COLO829 (cell line): ENCODE data around the gene MRGPRX4.
"Not testable (repeated sequence)": the region's sequence is repeated elsewhere in the genome, so short reads cannot be mapped to it uniquely, and the experiment has no call there.

Experiments used
- DNase-seq: peaks from one replicate; pipeline ENCODE4 v3.0.0; 2012; ENCODE audit warnings: low spot score

MRGPRX4 gene

GRCh38 chr11:18172666-18173065 is at the start of gene MRGPRX4:
Gene MRGPRX4 (plus strand): TSS chr11:18172837. CDS start chr11:18173257, 420 bp downstream.
- DNase-seq, result peak; percentile 64

- DNase-seq, result not testable (repeated sequence)
These were observed 41.5 kb upstream of the MRGPRX4 start for GRCh38 chr11:18131115-18131514.

DNA sequence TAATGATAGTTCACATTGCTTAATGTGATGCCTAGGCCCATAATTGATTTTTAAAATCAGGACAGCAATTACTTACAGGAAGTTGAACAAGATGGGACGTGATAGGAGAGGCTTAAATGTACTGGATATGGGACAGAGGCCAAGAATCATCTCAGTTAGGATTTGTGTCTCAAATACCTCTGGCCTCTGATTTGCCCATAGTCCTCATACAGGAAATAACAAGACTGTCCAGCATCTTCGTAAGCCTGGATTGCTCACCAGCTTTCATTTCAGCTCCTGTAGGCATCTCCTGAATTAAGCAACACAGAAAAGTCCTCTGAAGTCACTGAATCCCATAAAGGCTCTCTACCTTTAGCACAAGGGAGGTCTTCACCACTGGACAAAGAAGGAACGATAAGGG is 40.3 kb upstream of the MRGPRX4 start, which contains the start of gene MRGPRX3:
Gene MRGPRX3 (plus strand): TSS at position 231 of the 400 bp plus-strand sequence. CDS start 4,632 bp downstream, outside the sequence.
- no peak for DNase-seq

DNA sequence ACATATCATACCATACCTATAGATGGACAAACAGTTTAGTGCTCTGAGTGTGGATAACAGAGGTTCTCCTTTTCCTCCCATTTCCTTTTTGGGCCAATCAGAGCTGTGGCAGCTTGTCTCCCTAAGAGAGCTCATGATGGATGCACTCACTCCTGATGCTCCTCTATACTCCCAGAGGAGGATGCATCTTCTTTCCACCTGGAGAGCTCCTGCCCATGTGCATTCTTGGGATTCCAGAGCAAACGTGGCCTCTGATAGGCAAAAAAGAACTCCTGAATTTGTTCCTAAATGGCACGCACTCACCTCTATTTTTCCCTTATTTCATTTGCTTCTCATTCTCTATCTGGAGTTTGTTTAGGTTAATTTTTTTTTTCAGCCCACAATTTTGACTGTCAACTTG is 37.3 kb upstream of the MRGPRX4 start:
- DNase-seq, result no peak

GRCh38 chr11:18137186-18137800 is 35.3 kb upstream of the MRGPRX4 start:
- DNase-seq, result no peak

GRCh38 chr11:18140145-18140544 is 32.5 kb upstream of the MRGPRX4 start:
- no peak for DNase-seq

DNA sequence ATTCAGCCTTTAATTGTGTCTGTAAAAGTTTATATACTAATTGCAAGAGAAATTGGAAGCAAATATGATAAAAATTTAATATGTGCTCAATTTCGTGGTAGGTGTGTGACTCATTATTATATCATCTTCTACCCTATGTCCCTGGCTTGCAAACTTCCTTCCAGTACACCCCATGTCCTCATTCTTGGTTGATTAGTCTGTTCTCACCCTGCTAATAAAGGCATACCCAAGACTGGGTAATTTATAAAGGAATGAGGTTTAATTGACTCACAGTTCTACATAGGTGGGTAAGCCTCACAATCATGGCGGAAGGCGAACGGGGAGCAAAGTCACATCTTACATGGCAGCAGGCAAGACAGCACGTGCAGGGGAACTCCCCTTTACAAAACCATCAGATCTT is 28.4 kb upstream of the MRGPRX4 start:
- no peak for DNase-seq

DNA sequence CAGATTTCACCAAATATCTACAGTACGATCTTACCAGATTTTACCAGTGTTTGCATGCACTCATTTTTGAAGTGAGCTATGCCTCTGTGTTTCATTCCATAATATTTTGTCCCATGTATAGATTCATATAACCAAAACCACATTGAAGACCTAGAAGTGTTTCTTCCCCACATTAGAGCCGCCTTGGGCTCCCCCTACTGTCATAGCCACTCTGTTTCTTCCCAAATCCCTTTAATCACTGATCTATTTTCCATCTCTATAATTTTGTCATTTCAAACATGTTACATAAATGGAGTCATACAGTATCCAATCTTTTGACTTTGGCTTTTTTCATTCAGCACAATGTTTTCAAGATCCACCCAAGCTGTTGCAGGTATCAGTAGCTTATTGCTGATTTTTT is 27.6 kb upstream of the MRGPRX4 start:
- peak; percentile 7 for DNase-seq

DNA sequence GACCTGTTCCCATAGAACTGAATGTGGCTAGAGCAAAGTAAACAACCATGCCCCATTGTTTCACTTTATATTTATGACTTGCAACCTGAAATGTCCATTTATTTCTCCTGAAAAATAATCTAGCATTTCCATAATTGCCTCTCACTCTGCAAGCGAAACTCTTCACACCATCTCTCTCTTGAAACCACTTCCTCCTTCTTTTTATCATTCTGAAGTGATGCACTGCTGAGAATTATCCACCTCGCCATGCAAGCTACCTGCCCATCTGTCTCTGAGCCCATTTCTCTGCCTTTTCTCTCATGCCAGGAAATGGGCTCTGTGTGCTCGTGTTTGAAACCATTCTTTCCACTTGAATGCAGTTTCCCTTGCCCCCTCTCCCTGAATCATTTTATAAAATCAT is 26.8 kb upstream of the MRGPRX4 start:
- DNase-seq, result no peak

- no peak for DNase-seq
These were observed 21.1 kb upstream of the MRGPRX4 start for GRCh38 chr11:18151581-18151980.

GRCh38 chr11:18168372-18168771 is 4.3 kb upstream of the MRGPRX4 start:
- no peak for DNase-seq

- peak; percentile 63 for DNase-seq
These were observed 1.1 kb upstream of the MRGPRX4 start for GRCh38 chr11:18171377-18172000.

- no peak for DNase-seq
These were observed 709 bp downstream of the MRGPRX4 start for GRCh38 chr11:18173225-18173866.

DNA sequence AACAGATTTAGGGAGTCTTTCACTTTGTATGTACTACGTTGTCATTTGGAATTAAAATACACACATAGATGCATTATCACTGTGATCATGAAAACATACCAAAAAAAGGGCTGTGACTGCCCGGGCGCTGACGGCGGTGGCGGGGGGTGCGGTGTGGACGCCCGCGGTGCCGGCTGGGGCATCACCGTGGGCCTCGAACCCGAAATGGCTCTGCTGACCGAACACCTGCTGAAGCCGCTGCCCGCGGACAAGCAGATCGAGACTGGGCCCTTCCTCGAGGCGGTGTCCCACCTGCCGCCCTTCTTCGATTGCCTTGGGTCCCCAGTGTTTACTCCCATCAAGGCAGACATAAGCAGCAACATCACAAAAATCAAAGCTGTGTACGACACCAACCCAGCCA is 16.2 kb downstream of the MRGPRX4 start:
- DNase-seq, result no peak

GRCh38 chr11:18189476-18190245 is 17.0 kb downstream of the MRGPRX4 start:
- not testable (repeated sequence) for DNase-seq

DNA sequence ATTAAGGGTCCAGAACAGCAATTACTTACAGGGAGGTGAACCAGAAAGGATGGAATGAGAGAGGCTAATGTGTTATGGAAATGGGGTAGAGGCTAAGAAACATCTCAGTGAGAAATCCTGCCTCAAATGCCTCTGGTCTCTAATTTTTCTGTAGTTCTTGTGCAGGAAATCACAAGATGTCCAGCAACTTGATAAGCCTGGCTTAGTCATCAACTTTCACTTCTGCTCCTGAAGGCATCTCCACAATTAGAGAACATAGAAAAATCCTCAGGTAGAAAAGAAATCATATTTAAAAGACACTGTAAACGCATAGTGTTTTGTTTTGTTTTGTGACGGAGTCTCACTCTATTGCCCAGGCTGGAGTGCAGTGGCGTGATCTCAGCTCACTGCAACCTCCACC is 18.7 kb downstream of the MRGPRX4 start:
- peak; percentile 69 for DNase-seq

DNA sequence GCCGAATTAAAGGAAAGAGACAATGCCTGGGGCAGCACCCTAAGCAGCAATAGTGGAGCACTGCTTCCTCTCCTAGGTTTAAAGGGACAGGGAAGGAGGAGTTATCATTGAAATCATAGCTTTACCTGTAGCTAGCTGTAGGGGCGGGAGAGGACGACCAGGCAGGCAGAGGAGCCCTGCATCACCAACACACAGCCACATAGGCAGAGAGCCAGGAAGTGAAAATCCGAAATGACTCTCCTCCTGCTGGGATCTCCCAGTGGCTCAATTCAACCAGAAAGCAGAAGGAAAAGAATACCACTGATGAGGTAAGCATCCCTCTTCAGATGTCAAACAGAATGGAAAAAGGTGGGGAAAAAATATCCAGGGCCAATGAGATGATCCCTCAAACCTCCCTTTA is 20.4 kb downstream of the MRGPRX4 start:
- no peak for DNase-seq

DNA sequence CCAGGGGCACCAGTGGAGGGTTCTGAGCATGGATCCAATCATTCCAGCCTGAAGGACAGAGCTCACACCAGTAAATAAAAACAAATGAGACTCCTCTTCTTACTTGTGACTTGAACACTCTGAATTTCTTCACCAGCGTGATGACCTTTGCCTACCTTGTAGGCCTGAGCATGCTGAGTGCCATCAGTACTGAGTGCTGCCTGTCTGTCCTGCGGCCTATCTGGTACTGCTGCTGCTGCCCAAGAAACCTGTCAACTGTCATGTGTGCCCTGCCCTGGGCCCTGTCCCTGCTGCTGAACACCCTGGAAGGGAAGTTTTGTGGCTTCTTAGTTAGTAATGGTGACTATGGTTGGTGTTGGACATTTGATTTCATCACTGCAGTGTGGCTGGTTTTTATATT is 23.9 kb downstream of the MRGPRX4 start:
- no peak for DNase-seq

GRCh38 chr11:18197738-18198137 is 25.1 kb downstream of the MRGPRX4 start:
- DNase-seq, result not testable (repeated sequence)

DNA sequence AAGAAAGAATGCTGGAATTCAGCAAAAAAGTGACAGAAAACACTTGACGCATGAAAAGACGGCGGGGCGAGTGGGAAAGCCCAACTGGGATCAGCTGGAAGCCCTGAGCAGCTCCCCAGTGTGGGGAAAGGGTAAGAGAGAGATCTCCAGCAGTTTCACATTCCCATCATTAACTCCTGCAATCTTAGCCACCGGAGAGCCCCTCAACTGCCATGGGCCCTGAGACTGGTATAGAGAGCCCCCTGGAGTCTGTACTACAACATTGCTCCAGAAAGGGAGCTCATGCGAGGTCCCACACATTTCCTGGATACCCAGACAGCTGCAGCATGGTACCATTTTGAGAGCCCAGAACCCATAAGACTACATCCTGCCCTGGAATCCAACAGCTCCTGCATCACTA is 31.1 kb downstream of the MRGPRX4 start:
- peak; percentile 59 for DNase-seq

DNA sequence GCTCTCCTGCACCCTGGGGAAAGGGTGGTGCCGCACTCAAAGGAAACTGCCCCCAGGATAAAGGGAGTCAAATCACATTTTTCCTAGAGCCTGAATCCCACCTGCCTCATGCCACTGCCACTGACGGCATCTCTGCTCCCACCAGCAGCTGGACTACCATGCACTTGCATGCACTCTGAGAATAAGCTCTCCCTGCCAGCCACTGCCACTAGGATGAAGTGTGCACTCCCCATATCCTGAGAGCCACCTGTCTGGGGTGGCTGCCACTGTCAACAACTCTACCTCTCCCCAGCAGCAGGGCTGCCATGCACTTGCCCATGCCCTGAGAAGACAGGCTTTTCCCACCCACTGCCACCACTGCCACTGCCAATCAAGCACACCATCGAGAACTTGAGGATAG is 31.6 kb downstream of the MRGPRX4 start:
- DNase-seq, result no peak

- DNase-seq, result no peak
These were observed 32.1 kb downstream of the MRGPRX4 start for GRCh38 chr11:18204771-18205170.

DNA sequence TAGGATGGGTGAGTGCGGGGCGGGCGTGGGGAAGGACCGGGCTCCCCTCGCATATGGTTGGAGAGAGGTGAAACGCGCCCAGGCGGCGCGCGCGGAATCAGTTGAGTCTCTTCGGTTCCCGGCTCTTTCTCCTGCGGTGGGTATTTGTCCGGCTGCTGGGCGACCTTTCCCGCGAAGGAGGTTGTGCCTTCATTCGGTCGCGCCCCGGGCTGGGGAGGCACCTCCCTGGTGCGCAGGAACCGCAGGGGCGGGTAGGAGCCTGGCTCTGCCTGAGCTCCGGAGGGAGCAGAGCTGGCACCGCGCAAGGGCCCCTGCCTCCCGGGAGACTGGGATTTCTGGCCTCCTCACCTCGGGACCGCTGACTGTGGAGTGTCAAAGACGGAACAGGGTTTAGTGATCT is 36.4 kb downstream of the MRGPRX4 start:
- DNase-seq, result no peak
